Stromal cell of bone marrow (primary cell): Measurements from ENCODE around the gene MECP2.
A peak's percentile ranks its signal among the peaks of the same experiment; 100 is the strongest.

Source experiments
- DNase-seq: peaks from one replicate; pipeline ENCODE4 v3.0.0-alpha.2; 2012; ENCODE audit warnings: low read depth

MECP2 gene

GRCh38 chrX:154061801-154062200, 35.7 kb downstream of the MECP2 start:
- no peak for DNase-seq

- no peak for DNase-seq
These were observed 37.7 kb downstream of the MECP2 start for GRCh38 chrX:154059729-154060245.

- no peak for DNase-seq
These were observed 38.3 kb downstream of the MECP2 start for GRCh38 chrX:154059231-154059630.

- no peak for DNase-seq
These were observed 39.1 kb downstream of the MECP2 start for GRCh38 chrX:154058214-154058997.

GRCh38 chrX:154057791-154058190, 39.7 kb downstream of the MECP2 start:
- no peak for DNase-seq

- no peak for DNase-seq
These were observed 40.7 kb downstream of the MECP2 start for GRCh38 chrX:154056770-154057241.

GRCh38 chrX:154051201-154051810, 46.2 kb downstream of the MECP2 start:
- peak; percentile 53 for DNase-seq

- DNase-seq = no peak
These were observed 47.4 kb downstream of the MECP2 start for GRCh38 chrX:154050113-154050495.

GRCh38 chrX:154049209-154050112, 48.1 kb downstream of the MECP2 start:
- no peak for DNase-seq

GRCh38 chrX:154048398-154048797, 49.1 kb downstream of the MECP2 start:
- DNase-seq = no peak

- no peak for DNase-seq
These were observed 50.4 kb downstream of the MECP2 start for GRCh38 chrX:154046940-154047610.

- DNase-seq = peak; percentile 79
These were observed 51.3 kb downstream of the MECP2 start for GRCh38 chrX:154046031-154046781.

GRCh38 chrX:154044091-154044490, 53.4 kb downstream of the MECP2 start:
- no peak for DNase-seq

GRCh38 chrX:154043003-154043763, 54.3 kb downstream of the MECP2 start:
- DNase-seq = peak; percentile 50

GRCh38 chrX:154040863-154041262, 56.7 kb downstream of the MECP2 start:
- no peak for DNase-seq

GRCh38 chrX:154040307-154040756, 57.2 kb downstream of the MECP2 start:
- peak; percentile 71 for DNase-seq

- DNase-seq = no peak
These were observed 57.9 kb downstream of the MECP2 start for GRCh38 chrX:154039577-154039976.

GRCh38 chrX:154038656-154039055, 58.9 kb downstream of the MECP2 start:
- DNase-seq = no peak

- DNase-seq = no peak
These were observed 59.8 kb downstream of the MECP2 start for GRCh38 chrX:154037754-154038153.

GRCh38 chrX:154036513-154036912, 61.0 kb downstream of the MECP2 start:
- DNase-seq = no peak
